Liver (tissue), 9 donors: ENCODE results near the gene REXO1. TPM values are rescaled to one million over a fixed set of nuclear protein-coding genes. Genes with fewer than 3 reads are reported as not detected.

ENCODE experiments used
- DNase-seq: peaks from one replicate; pipeline ENCODE4 v3.0.0-alpha.2; 2017; ENCODE audit warnings: low spot score
- H3K27ac ChIP-seq, 2 donors: one replicate each; pipeline ENCODE4 v1.7.0; 2013; ENCODE audit warnings: inconsistent platforms in 2 of 2, low read length in 2 of 2, control low read depth in 1 of 2, low read depth in 1 of 2, mild to moderate bottlenecking in 1 of 2
- H3K27me3 ChIP-seq, 4 donors: one replicate each; pipeline versions ENCODE4 v1.6.1 to v1.7.0; 2013; ENCODE audit warnings: low read length in 3 of 4, inconsistent platforms in 1 of 4, mild to moderate bottlenecking in 1 of 4, moderate library complexity in 1 of 4; ENCODE audit not compliant: control insufficient read depth in 4 of 4, insufficient read depth in 4 of 4
- H3K36me3 ChIP-seq, 4 donors: one replicate each; pipeline versions ENCODE4 v1.6.1 to v1.7.0; 2013; ENCODE audit warnings: low read length in 3 of 4, mild to moderate bottlenecking in 3 of 4, low read depth in 1 of 4, moderate library complexity in 1 of 4; ENCODE audit not compliant: control insufficient read depth in 4 of 4, insufficient read depth in 3 of 4
- H3K4me1 ChIP-seq, 4 donors: one replicate each; pipeline versions ENCODE4 v1.6.1 to v1.7.0; 2013; ENCODE audit warnings: low read length in 3 of 4, mild to moderate bottlenecking in 3 of 4, moderate library complexity in 1 of 4; ENCODE audit not compliant: control insufficient read depth in 4 of 4, insufficient read depth in 4 of 4
- H3K4me3 ChIP-seq, 3 donors: one replicate each; pipeline versions ENCODE4 v1.6.1 to v1.7.0; 2013; ENCODE audit warnings: low read length in 3 of 3, control low read depth in 1 of 3, low read depth in 1 of 3, mild to moderate bottlenecking in 1 of 3
- H3K9ac ChIP-seq, 2 donors: one replicate each; pipeline ENCODE4 v1.7.0; 2013; ENCODE audit warnings: low read length in 2 of 2, mild to moderate bottlenecking in 2 of 2, moderate library complexity in 2 of 2, control low read depth in 1 of 2, low read depth in 1 of 2
- H3K9me3 ChIP-seq, 4 donors: one replicate each; pipeline versions ENCODE4 v1.6.1 to v1.7.0; 2013; ENCODE audit warnings: low read length in 3 of 4; ENCODE audit not compliant: control insufficient read depth in 4 of 4
- ATF3 ChIP-seq: IDR thresholded peaks from 2 replicates; pipeline ENCODE4 v1.6.1; 2016; ENCODE audit warnings: antibody characterized with exemption
- EGR1 ChIP-seq, 2 donors: IDR thresholded peaks; 2 replicates each; pipeline ENCODE4 v1.6.1; 2016 to 2018; ENCODE audit warnings: antibody characterized with exemption in 2 of 2, low read depth in 2 of 2
- FOXA1 ChIP-seq: IDR thresholded peaks from 2 replicates; pipeline ENCODE4 v1.6.1; 2016; ENCODE audit warnings: antibody characterized with exemption
- FOXA2 ChIP-seq: IDR thresholded peaks from 2 replicates; pipeline ENCODE4 v1.6.1; 2016; ENCODE audit warnings: antibody characterized with exemption
- GABPA ChIP-seq, 2 donors: IDR thresholded peaks in 1 of 2; conservative IDR thresholded peaks in 1 of 2; 2 replicates each; pipeline ENCODE4 v1.6.1; 2016; ENCODE audit warnings: antibody characterized with exemption in 2 of 2, mild to moderate bottlenecking in 1 of 2, moderate library complexity in 1 of 2
- JUND ChIP-seq, 2 donors: IDR thresholded peaks; 2 replicates each; pipeline ENCODE4 v1.6.1; 2016; ENCODE audit warnings: antibody characterized with exemption in 2 of 2
- NR2F2 ChIP-seq: IDR thresholded peaks from 2 replicates; pipeline ENCODE4 v1.6.1; 2016; ENCODE audit warnings: antibody characterized with exemption
- SP1 ChIP-seq: IDR thresholded peaks from 2 replicates; pipeline ENCODE4 v1.6.1; 2018; ENCODE audit warnings: antibody characterized with exemption, mild to moderate bottlenecking
- YY1 ChIP-seq: IDR thresholded peaks from 2 replicates; pipeline ENCODE4 v1.6.1; 2016; ENCODE audit warnings: antibody characterized with exemption, mild to moderate bottlenecking
- ZBTB33 ChIP-seq: IDR thresholded peaks from 2 replicates; pipeline ENCODE4 v1.6.1; 2016; ENCODE audit warnings: antibody characterized with exemption
- WGBS: extraction: QIAGEN DNeasy Blood & Tissue Kit; methylation state at CpG from one replicate; pipeline ENCODE4 v1.1.7; 2013; 5-methylcytosine and 5-hydroxymethylcytosine counted together
- polyA plus RNA-seq, 2 donors: library from polyadenylated mRNA; stranded (reverse) in 1 of 2; unstranded in 1 of 2; fragments of 200-250 nt in 1 of 2; fragments of >200 nt in 1 of 2; fragmentation: Nextera tagmentation in 1 of 2; extraction: Ambion mirVana in 1 of 2; gene quantifications; one replicate each; pipeline versions ENCODE4 v1.2.1 to v1.2.3, GENCODE V29; 2013 to 2015
- total RNA-seq, 2 donors: library from RNA; depleted of rRNA; stranded (reverse); fragments of >200 nt; gene quantifications; one replicate each; pipeline ENCODE4 v1.2.3, GENCODE V29; 2014
- TF ChIP-seq, protein P1 (sequence below): fragments of 150-350 bp; IDR thresholded peaks from 2 replicates; pipeline ENCODE4 v1.5.1; 2017; ENCODE audit warnings: improper control_type of control experiment, low read depth, low read length; ENCODE audit not compliant: missing input control
- TF ChIP-seq, protein P2 (sequence below): IDR thresholded peaks from 2 replicates; pipeline ENCODE4 v1.6.1; 2016; ENCODE audit warnings: antibody characterized with exemption, mild to moderate bottlenecking
- donor health status: healthy.
- donor health status: healthy.
- donor health status: healthy.
- donor health status: healthy.
- donor health status: healthy.

REXO1 gene
- total and polyA plus RNA-seq, 4 donors: 2.0 to 11.5 (median 9.2) TPM

GRCh38 chr19:1783874-1784273 is 64.4 kb downstream of the REXO1 start:
- 72% methylated on average over 9 of the region's 9 CpGs for WGBS
- peaks cover 0 to 3% (median 0%) of the 10 kb centered on the region in 4 donors for H3K4me1 ChIP-seq
- no peak for DNase-seq

DNA sequence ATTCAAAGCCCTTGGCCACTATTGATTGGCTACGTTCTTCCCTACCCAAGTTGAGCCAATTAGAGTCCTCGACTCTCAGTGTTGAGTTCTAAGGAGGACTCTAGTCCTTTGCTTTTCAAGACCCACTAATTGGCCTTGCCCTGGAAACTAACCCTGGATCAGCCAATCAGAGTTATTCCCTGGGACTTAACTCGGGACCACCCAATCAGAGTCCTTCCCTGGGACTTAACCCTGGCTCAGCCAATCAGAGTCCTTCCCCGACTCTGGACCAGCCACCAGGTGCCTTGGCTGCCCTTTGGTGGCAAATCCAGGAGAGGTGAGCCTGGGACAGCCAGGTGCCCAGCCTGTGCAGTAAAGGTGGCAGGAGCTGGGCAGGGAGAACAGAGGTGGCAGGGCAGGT is 64.9 kb downstream of the REXO1 start:
- no peaks in the 10 kb centered on the region for H3K4me1 ChIP-seq
- no peak for TF ChIP-seq NR2F2
- no peak for TF ChIP-seq YY1
- TF ChIP-seq ZBTB33: no peak
- no peak for TF ChIP-seq ATF3
- TF ChIP-seq EGR1 (IDR thresholded peaks at IDR 0.05; ENCODE audit: low read depth in 2 of 2): no peak
- TF ChIP-seq FOXA1: no peak
- peaks cover 0 to 3% (median under 1%) of the 10 kb centered on the region in 4 donors for H3K27me3 ChIP-seq
- H3K4me3 ChIP-seq: no peak overlapping the region
- no peaks in the 10 kb centered on the region for H3K36me3 ChIP-seq
- DNase-seq: no peak
- 82% methylated on average over 4 of the region's 4 CpGs for WGBS
- no peak overlapping the region for H3K9ac ChIP-seq
- no peak overlapping the region for H3K27ac ChIP-seq
- H3K9me3 ChIP-seq: peaks cover 4 to 8% (median 5%) of the 10 kb centered on the region in 4 donors

More at GRCh38 chr19:1783874-1784273, 64.4 kb downstream of the REXO1 start:
- H3K27ac ChIP-seq: no peak overlapping the region
- peaks cover 4 to 8% (median 5%) of the 10 kb centered on the region in 4 donors for H3K9me3 ChIP-seq
- TF ChIP-seq SP1: no peak
- TF ChIP-seq ATF3: no peak
- no peak for TF ChIP-seq FOXA2
- TF ChIP-seq EGR1 (IDR thresholded peaks at IDR 0.05; ENCODE audit: low read depth in 2 of 2): no peak
- no peak for TF ChIP-seq NR2F2
- TF ChIP-seq JUND (IDR thresholded peaks at IDR 0.05): no peak
- peaks cover 0 to under 1% (median 0%) of the 10 kb centered on the region in 4 donors for H3K27me3 ChIP-seq
- no peak overlapping the region for H3K9ac ChIP-seq
- H3K36me3 ChIP-seq: no peaks in the 10 kb centered on the region
- H3K4me3 ChIP-seq: no peak overlapping the region

DNA sequence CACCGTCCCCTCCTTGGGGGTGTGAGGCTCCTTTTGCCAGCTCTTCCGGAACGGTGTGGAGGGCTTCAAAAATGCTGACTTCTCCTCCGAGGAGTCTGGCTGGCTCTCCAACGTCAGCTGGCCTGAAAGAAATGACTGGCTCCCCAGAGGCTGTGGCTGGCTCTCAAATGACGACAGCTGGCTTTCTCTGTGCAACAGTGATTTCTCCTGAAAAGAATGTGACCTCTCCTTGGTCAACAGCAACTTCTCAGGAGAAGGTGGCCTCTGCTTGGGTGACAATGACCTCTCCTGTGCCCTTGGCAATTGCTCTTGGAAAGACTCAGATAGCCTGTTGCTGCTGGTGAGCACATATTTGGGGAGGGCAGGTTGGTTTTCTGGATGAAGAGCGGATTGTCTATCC is 65.8 kb downstream of the REXO1 start:
- Histone ChIP-seq H3K4me3 (no peak overlapping the region), H3K4me1 (no peaks in the 10 kb centered on the region), H3K9ac (no peak overlapping the region), H3K36me3 (no peaks in the 10 kb centered on the region), H3K27ac (no peak overlapping the region), H3K27me3 (peaks cover 0 to 5% (median under 1%) of the 10 kb centered on the region in 4 donors), H3K9me3 (peaks cover 4 to 8% (median 5%) of the 10 kb centered on the region in 4 donors)
- DNase-seq: no peak
- TF ChIP-seq, protein P1, sequence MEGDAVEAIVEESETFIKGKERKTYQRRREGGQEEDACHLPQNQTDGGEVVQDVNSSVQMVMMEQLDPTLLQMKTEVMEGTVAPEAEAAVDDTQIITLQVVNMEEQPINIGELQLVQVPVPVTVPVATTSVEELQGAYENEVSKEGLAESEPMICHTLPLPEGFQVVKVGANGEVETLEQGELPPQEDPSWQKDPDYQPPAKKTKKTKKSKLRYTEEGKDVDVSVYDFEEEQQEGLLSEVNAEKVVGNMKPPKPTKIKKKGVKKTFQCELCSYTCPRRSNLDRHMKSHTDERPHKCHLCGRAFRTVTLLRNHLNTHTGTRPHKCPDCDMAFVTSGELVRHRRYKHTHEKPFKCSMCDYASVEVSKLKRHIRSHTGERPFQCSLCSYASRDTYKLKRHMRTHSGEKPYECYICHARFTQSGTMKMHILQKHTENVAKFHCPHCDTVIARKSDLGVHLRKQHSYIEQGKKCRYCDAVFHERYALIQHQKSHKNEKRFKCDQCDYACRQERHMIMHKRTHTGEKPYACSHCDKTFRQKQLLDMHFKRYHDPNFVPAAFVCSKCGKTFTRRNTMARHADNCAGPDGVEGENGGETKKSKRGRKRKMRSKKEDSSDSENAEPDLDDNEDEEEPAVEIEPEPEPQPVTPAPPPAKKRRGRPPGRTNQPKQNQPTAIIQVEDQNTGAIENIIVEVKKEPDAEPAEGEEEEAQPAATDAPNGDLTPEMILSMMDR: no peak
- TF ChIP-seq FOXA1 (no peak), SP1 (no peak), EGR1 (IDR thresholded peaks at IDR 0.05; ENCODE audit: low read depth in 2 of 2) (no peak), ZBTB33 (no peak), GABPA (IDR thresholded peaks at IDR 0.05 in 1 of 2, conservative IDR thresholded peaks at IDR 0.05 in 1 of 2) (no peak)
- TF ChIP-seq, protein P2, sequence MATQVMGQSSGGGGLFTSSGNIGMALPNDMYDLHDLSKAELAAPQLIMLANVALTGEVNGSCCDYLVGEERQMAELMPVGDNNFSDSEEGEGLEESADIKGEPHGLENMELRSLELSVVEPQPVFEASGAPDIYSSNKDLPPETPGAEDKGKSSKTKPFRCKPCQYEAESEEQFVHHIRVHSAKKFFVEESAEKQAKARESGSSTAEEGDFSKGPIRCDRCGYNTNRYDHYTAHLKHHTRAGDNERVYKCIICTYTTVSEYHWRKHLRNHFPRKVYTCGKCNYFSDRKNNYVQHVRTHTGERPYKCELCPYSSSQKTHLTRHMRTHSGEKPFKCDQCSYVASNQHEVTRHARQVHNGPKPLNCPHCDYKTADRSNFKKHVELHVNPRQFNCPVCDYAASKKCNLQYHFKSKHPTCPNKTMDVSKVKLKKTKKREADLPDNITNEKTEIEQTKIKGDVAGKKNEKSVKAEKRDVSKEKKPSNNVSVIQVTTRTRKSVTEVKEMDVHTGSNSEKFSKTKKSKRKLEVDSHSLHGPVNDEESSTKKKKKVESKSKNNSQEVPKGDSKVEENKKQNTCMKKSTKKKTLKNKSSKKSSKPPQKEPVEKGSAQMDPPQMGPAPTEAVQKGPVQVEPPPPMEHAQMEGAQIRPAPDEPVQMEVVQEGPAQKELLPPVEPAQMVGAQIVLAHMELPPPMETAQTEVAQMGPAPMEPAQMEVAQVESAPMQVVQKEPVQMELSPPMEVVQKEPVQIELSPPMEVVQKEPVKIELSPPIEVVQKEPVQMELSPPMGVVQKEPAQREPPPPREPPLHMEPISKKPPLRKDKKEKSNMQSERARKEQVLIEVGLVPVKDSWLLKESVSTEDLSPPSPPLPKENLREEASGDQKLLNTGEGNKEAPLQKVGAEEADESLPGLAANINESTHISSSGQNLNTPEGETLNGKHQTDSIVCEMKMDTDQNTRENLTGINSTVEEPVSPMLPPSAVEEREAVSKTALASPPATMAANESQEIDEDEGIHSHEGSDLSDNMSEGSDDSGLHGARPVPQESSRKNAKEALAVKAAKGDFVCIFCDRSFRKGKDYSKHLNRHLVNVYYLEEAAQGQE: no peak
- 78% methylated on average over 7 of the region's 7 CpGs for WGBS
